Measurements from ENCODE around the gene EML1.

EML1 gene

GRCh38 chr14:99907761-99908652 lies 114.8 kb downstream of the EML1 start:
- no peak for DNase-seq

- no peak for DNase-seq
These were observed 115.5 kb downstream of the EML1 start for GRCh38 chr14:99908653-99909250.

DNA sequence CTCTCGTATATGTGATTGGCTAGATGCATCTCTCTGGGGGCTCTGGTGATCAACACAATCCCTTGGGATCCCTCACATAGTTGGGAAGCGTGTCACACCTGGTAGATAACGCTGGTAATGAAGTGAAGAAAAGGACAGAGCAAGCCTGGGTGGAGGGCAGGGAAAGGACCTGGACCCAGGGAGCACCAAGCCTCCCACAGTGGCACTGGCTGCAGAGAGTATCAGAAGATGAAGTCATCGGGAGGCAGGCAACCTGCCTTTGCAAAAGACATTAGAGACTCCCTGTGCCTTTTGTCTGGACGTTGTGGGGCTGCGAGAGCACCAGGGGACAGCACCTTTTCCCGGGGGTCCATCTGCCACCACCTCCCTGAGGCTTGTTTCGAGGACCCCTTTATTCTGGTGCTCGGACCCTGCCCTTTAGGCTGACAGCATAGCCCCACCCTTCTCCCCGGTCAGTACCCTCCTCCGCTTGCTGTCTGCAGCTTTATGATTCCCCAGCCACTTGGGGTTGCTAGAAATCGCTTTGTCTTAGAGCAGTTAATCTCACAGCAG lies 116.4 kb downstream of the EML1 start:
- DNase-seq = no peak

- DNase-seq = peak in 1 of 3 experiments; percentile 23
These were observed 117.4 kb downstream of the EML1 start for GRCh38 chr14:99910337-99911309.

DNA sequence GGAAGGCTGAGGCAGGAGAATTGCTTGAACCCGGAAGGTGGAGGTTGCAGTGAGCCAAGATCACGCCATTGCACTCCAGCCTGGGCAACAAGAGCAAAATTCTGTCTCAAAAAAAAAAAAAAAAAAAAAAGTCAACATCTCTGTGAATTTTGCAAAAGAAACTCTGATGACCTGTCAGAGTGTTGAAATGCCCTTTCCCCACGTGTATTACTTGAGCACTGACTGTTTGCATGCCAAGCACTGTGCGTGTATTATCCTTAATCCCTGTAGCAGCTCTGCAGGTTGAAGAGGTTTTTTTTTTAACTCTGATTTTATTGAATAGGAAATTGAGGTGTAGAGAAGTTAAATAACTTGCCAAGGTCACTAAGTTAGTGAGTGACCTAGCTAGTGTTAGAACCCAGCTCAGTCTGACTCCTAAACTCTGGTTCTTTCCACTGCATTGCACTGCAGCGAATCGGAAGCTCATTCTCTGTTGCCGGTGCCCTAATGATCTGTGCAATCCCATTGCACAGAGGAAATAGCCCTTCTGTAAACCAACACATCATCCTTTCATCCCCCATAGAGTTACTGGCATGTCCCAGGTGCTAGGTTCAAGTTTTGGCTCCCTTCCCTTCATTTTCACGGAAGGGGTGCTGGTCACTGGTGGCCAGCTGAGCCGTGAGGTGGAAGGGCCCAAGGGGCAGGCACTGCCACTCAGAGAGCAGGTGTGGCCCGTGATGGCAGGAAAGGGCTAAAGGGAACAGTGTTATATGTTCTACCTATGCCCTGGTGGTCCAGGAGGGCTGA lies 122.3 kb downstream of the EML1 start:
- no peak for DNase-seq

DNA sequence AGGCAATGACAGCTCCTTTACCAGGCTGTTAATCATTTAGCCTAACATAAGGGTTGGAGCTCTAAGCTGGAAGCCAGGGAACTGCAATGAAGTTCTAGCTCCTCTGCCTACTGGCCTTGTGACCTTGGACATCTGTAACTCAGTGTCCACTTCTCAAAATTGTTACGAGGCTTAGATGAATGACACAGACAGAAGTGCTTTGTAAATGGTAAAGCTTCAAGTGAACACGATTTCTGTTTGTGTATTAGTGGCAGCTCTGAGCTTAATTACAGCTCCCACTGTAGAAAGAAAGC lies 122.8 kb downstream of the EML1 start:
- no peak for DNase-seq

GRCh38 chr14:99918781-99919180 lies 125.6 kb downstream of the EML1 start:
- DNase-seq = no peak

- no peak for DNase-seq
These were observed 128.2 kb downstream of the EML1 start for GRCh38 chr14:99921425-99921824.

GRCh38 chr14:99924379-99924778 lies 131.2 kb downstream of the EML1 start:
- DNase-seq = no peak

- DNase-seq = no peak
These were observed 132.3 kb downstream of the EML1 start for GRCh38 chr14:99925471-99925870.

GRCh38 chr14:99928963-99929362 lies 135.8 kb downstream of the EML1 start:
- no peak for DNase-seq

DNA sequence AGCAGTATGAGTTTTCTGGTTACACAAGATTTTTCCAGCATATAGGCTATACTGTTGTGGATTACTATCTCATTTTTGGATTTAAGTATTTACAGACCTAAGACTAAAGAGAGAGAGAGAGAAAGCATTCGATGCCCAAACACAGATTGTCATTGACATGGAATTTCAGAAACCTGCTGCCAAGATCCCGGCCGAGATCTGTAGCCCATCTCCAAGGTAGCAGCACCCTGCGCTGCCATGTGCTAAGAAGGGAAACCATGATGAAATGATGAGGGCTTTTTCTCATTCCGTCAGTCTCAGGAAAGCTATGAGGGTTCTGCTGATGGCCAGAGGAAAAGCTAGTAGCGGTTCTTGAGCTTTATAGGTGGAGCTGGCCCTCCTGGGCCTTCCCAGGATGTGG lies 136.4 kb downstream of the EML1 start:
- no peak for DNase-seq

DNA sequence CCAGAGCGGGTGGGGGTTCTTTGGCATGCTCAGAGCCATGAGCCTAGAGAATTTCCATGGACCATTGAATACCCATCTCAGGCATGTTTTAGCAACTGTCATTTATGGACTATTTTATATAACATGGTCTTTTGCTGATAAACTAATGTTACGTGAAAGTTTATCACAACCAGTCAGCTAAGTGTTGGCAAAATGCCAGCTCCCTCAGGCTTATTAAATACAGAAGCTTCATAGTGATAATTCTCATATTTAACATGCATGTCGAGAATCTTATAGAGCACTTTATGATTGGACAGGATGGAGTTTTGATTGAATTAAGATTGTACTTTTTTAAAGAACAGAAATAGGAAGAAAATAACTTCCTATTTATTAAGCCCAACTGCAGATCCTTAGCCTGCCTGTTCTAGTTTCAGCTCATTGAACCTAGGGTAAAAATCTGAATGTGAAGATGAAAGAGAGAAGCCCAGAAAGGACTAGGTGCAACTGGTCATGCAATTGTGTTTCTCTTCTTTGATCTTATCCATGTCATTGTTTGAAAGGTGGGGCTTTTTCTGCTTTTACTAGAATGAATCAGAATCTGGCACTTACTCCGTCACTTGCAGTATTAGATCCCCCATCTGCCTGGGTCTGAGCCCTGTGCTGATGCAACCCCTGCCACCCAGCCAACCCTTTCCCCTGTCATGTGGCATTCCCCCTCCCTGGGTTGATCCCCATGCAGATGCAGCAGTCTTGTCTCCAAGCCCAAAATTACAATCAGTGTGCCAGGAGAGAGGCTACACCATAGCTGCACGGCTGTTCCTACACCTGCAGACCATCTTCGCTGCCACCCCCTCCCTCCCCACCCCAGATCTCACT lies 137.4 kb downstream of the EML1 start:
- DNase-seq = peak in 1 of 3 experiments; percentile 16

- DNase-seq = no peak
These were observed 138.1 kb downstream of the EML1 start for GRCh38 chr14:99931308-99931707.

DNA sequence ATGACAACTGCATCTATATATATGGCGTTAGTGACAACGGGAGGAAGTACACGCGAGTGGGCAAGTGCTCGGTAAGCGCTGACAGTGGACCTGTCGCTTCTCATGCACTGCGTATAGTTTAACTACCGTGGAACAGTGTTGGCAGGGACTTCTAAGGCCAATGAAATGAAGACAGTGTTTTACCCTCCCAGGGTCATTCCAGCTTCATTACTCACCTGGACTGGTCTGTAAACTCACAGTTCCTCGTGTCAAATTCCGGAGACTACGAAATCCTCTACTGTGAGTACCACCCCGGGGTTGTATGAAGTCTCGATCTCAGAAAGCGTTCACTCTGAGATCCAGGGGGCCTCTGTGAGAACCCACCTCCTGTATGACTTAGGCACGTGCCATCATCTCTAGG lies 142.8 kb downstream of the EML1 start:
- no peak for DNase-seq

- DNase-seq = no peak
These were observed 143.7 kb downstream of the EML1 start for GRCh38 chr14:99936738-99937474.

DNA sequence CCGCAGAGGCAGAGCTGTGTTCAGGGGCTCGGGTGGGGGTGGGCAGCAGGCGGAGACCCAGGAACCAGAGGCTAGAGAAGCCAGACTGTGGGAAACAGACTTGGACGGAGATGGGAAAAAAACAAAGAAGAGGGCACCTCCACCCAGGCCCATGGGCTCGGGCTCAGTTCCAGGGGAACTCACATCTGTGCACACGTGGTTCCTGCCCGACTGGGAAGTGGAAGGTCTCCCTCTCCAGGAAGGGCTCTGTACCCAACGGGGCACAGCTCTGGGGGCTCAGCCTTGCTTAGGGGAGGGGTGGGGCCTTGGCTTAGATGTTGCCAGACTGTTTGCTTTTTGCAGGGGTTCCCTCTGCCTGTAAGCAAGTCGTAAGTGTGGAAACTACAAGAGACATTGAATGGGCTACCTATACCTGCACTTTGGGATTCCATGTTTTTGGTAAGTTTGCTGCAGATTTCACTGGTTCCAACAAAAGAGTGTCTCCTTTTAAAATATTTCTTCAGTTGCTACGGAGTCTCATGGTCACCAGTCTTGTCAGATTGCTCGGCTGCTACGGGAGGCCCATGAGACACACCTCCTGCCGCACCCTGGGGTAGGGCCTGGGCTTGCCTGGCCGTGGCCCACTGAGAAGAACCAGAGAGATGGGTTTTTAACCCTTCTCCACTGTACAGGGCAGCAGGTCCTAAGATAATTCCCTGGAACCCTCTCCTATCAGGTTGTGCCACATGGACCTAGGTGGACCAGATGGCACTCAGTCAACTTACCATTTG lies 144.4 kb downstream of the EML1 start:
- DNase-seq = no peak

DNA sequence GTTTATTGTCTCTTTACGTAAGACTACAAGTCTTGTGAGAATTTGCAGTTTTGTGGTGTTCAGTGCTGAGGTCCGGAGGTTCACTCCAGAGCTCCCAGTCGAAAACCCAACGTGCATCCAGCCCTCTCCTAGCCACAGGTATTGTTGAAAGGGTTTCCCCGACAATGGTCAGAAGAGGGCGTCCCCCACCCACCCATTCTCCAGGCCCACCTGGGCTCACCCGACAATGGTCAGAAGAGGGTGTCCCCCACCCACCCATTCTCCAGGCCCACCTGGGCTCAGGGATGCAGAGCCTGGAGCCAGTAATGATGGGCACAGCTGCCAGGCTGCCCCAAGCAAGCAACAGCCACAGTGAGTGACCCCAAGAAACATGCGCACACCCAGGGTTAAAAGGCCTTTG lies 145.2 kb downstream of the EML1 start:
- no peak for DNase-seq

DNA sequence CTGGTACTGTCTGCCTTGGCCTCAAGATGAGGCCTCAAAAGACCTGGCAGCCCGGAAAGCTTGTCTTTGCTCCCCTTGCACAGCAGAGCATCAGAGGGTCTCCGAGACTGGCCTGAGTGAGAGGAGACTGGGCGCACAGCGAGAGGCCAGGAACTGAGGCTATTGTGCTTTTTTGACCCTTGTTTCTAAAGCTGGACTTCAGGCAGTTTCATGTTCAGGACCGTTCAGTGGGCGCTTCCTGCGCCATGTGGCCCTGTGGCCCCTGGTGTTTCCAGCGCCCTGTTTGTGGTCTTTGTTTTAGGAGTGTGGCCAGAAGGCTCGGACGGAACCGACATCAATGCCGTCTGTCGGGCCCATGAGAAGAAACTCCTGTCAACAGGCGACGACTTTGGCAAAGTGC lies 145.7 kb downstream of the EML1 start:
- DNase-seq = no peak

- no peak for DNase-seq
These were observed 146.2 kb downstream of the EML1 start for GRCh38 chr14:99939421-99939820.

Data from NCI-H1417 (cell line).